HTR-8/SVneo (cell line): ENCODE results near the gene KRT23.
A peak's percentile ranks its signal among the peaks of the same experiment; 100 is the strongest.
"Not testable (repeated sequence)": the region's sequence is repeated elsewhere in the genome, so short reads cannot be mapped to it uniquely, and the experiment has no call there.

ENCODE experiments used
- DNase-seq: peaks from one replicate; pipeline ENCODE4 v3.0.0; 2011; ENCODE audit warnings: low spot score, mixed read lengths; ENCODE audit not compliant: insufficient read length
- FAIRE-seq: peaks from 2 replicates; lab custom pipeline; 2011; peaks lifted over from hg19 to GRCh38; lab: Jason Lieb, UNC

KRT23 gene

DNA sequence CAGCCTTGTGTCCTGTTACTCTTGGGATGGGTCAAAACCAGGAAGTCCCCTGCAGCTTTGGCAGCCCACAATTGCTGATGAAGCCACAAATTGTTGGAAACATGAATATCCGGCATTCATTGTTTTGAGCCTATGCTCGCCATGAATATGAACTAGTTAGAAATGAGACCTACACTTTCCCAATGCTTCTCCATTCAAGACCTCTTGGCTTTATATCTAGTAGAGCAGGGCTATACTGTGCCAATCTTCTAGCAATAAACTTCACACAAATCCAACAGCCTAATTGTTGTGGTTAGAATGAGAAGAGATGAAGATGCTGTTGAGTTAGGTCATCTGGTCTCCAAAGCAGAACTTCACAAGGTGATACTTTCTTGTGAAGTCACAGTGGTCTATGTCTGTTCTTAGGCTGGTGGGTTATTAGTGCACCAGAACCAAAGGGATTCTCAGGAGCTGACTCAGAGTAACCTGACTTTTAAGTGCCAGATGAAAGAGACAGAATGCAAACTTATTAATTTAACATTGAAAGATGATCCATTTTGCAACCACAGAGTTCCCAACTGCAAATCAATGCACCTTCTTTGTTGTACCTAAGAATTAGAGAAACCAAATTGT is 13.7 kb upstream of the KRT23 start:
- DNase-seq (no peak), FAIRE-seq (peak; percentile 62)

DNA sequence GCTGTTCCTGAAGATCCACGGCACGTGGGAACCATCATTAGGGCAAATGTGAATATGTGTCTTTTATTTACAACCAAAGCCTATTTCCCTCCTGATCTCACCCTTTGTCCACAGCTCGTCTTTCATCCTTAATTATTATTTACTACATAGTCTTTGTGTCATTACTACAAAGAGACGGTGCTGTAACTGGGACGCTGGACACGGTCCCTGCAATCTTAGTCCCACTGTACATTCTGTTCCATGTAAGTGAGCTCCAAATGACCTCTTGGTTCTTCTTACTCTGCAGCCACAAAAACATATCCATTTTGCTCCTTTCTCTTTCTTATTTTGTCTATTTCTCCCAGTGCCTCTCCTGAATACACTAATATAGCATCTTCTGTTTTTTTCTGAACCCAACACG is 12.7 kb upstream of the KRT23 start:
- no peak for FAIRE-seq
- no peak for DNase-seq

- DNase-seq: no peak
- FAIRE-seq: peak; percentile 28
Observed at GRCh38 chr17:40949418-40949817, 12.0 kb upstream of the KRT23 start.

DNA sequence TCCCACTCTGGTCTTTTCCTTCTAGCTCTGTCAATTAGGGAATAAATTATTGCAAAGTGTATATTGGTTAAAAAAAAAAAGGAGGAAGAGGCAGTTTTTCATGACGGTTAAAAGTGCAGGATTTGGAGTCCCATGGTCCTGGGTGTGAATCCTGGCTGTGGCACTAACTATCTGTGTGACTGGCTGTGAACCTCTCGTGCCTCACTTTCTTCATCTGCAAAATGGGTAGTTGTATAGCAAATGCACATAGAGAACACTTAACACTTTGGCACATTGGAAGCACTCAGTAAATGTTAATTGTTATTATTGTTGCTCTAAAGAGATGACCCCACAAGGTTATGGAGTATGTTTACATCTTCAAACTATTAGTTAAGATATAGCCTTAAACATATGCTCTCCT is 10.5 kb upstream of the KRT23 start:
- FAIRE-seq (no peak), DNase-seq (no peak)

GRCh38 chr17:40945414-40945813 is 8.0 kb upstream of the KRT23 start:
- DNase-seq: no peak
- no peak for FAIRE-seq

GRCh38 chr17:40944531-40944930 is 7.1 kb upstream of the KRT23 start:
- FAIRE-seq (no peak), DNase-seq (no peak)

DNA sequence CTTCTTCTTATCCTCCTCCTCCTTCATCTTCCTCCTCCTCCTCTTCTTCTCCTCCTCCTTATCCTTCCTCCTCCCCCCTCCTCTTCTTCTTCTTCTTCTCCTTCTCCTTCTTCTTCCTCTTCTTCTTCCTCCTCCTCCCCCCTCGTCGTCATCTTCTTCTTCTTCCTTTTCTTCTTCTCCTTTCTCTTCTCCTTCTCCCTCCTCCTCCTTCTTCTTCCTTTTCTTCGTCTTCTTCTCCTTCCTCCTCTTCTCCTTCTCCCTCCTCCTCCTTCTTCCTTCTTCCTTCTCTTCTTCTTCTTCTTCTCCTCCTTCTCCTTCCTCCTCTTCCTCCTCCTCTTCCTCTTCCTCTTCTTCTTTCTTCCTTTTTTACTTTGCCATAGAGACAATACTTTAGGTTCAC is 5.1 kb upstream of the KRT23 start:
- no peak for DNase-seq
- FAIRE-seq: peak; percentile 16

DNA sequence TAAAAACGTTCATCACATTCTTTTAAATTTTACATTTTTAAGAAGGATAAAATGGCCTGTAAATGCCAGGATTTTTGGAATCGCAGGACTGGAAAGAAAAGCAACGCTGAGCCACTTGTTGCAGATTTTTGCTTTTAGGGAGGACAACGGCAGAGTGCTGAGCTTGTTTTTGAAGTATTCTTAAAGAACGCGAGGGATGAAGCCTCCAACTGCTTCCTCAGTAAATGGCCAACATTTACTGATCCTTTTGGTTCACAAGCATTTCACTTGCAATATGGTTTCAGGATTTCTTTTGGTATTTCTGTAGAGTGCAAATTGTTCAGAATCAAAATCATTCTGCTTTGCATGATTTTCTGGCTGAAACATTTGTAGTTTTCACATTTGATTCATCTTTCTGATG is 2.8 kb upstream of the KRT23 start:
- FAIRE-seq (peak; percentile 16), DNase-seq (no peak)

GRCh38 chr17:40938981-40939380 is 1.5 kb upstream of the KRT23 start:
- no peak for FAIRE-seq
- DNase-seq: no peak

DNA sequence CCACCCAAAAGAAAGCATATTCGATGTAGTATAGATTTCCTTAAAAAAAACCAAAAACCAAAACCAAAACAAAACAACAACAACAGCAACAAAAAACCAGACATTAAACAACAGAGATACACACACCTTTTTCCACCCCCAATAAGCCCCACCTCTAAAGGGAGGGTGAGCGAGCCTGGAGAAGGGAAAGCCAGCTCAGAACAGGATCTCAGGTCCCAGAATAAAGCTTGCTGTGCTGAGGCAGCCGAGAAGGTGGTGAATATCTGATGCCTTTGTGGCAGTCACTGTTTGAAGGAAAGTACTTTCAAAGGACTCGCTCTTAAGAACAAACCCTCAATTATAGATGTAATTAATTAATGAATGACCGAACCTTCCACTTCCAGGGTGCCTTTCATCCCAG is 470 bp downstream of the KRT23 start:
- no peak for DNase-seq

GRCh38 chr17:40936437-40936971 is 942 bp downstream of the KRT23 start:
- FAIRE-seq (peak; percentile 42), DNase-seq (no peak)

More for the DNA sequence above, 470 bp downstream of the KRT23 start:
- no peak for FAIRE-seq

DNA sequence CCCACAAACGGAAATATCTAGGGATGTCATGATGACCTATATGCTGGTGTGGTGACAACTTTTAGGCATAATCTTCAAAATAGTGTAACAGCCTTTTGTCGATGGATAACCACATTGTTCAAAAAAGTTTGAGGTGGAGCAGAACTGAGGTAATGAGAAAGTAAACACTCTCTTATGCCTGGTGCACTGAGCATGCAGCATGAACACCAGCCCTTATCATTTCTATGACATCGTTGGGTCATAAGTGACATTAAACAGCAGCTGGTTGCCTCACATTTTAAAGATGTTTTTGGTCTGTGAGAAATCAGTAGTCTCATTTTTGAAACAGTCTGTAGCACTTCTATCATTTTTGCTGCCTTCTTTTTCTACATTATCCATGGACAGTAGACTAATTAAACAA is 1.8 kb downstream of the KRT23 start:
- DNase-seq (no peak), FAIRE-seq (peak; percentile 63)

DNA sequence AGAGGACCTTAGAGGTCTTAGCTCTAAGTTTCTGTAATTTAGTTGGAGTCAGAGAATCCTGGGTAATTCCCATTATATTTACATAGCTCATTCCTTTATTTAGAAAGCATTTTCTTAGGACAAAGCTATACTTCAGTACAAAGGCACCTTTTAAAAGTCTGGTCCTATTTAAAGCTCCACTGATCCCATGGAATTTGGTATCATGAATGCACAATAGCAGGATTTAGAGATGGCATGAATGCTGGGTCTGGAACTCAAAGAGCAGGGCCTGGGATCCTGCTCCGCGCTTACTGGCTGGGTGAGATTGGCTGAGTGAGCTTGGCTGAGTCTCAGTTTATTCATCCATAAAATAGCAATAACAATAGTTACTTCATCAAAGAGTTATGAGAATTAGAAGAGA is 4.8 kb downstream of the KRT23 start:
- DNase-seq: no peak
- no peak for FAIRE-seq

DNA sequence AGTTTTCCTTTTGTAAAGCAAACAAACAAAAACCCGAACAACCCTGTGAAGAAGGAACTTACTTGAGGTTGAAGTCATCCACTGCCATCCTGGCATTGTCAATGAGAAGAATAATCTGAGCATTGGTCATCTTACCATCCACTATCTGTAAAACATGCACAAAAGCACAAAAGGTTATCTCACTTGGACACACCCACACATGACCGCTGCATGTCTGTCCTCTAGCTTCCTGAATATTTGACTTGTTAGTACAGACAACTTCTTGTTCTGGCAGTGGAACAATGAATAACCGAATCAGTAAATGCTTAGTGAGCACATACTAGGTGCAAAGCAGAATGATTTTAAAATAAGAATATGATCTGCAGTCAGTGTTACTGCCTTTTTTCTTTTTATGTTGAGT is 6.1 kb downstream of the KRT23 start:
- FAIRE-seq: no peak
- no peak for DNase-seq

DNA sequence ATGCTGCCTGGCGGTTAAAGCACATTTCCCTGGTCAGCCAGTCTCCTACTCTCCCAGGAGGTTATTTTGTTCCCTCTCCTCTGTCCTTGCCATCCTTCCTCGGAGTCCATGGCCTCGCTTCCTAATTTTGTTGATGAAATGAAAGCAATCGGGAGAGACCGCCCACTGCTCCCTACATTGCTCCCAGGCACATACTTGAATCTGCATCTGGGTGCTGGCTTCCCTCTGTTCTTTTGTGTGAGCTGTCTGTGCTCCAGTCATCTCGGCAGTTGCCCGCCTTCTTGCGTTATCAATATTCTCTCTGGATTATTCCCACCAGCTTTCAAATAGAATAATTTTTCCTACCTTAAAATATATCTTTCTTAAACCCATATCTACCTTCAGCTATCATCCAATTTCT is 11.1 kb downstream of the KRT23 start:
- DNase-seq: no peak
- FAIRE-seq: no peak

DNA sequence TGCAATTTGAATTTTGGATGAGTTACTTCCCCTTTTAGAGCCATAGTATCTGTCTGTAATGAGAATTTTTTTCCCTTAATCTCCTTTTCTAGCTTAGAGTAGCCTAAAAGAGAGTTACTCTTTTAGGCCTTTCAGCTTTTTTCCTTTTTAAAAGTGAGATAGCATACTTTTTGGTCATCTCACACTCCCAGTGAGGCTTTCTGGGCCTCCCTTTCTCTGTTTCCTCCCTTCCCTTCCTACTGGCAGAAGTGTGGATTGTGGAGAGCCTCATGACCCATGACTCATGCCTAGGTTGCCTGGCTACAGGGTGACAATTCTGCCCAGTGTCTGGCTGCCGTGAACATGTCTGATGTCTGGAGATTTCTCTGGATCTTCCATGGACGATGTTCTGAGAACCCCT is 15.2 kb downstream of the KRT23 start:
- FAIRE-seq: peak; percentile 92
- peak; percentile 67 for DNase-seq

GRCh38 chr17:40921026-40921425 is 16.4 kb downstream of the KRT23 start:
- no peak for DNase-seq
- FAIRE-seq: no peak

- FAIRE-seq, DNase-seq: not testable (repeated sequence)
Observed at GRCh38 chr17:40917116-40917515, 20.3 kb downstream of the KRT23 start.

DNA sequence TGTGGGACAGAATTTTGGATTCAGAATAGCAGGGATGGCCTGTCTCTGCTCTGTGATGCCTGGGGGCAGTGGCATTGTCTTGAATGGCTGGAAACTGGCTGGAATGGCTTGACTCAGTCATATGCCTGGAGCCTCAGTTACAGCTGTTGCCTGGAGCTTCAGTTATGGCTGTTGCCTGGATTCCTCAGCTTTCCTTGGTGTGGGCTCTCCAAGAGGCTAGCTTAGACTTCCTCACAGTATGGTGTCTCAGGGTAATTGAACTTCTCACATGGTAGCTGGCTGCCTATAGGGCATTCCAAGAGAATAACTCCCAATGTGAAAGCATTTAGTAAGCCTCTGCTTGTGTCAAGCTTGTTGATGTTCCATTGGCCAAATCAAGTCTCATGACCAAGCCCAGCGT is 21.1 kb downstream of the KRT23 start:
- FAIRE-seq (no peak), DNase-seq (no peak)

DNA sequence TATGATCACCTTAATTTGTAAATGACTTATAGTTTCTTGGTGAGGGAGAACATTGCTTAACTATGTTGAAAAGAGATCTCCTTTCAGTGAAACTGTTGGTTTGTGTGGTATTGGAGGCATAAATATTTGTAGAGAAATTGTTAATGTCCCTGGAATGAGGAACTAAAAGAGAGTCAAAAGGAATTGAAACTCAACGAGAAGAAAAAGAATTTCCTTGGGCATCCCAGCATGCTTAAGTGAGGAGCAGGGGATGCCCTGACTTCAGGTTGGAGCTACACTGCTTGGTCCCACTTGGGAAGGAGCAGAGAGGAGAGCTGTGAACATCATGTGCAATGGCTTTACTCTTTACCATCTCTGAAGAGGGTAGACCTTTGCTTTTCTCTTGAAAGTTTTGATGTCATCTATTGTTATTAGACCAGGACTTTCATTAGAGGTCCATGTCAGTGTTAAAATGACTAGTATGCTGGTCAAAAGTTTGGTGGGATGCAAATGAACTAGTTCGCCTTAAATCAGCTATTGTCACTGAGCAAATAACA is 21.7 kb downstream of the KRT23 start:
- no peak for DNase-seq

DNA sequence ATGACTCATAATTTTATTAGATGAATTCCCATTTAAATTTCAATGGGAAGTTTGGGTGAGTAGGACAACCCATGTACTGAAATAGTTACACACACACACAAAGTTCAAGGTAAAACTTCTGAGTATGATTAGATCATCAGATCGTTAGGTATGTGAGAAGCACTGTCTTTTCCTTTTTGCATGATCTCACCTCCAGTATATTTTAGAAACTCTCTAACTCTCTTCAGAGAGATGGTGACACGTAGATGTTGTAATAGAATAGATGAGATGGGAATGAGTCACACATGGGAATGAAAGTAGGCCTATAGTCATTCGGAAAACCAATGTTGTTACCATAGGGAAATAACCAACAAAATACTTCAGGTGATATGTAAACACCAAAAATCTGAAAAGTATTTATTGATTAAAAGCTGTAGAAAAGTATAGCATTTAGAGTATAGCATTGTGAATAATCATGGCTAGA is 22.2 kb downstream of the KRT23 start:
- DNase-seq: peak; percentile 85
- FAIRE-seq: no peak

More for the DNA sequence above, 21.7 kb downstream of the KRT23 start:
- FAIRE-seq: no peak
